ENCODE results near the gene LHX3.
"Not testable (repeated sequence)": the region's sequence is repeated elsewhere in the genome, so short reads cannot be mapped to it uniquely, and the experiment has no call there.

Gene LHX3

GRCh38 chr9:136241542-136241941 lies 36.6 kb upstream of the LHX3 start:
- DNase-seq (ENCODE audit: low read depth): no peak

- DNase-seq (ENCODE audit: low read depth): no peak
These were observed 36.0 kb upstream of the LHX3 start for GRCh38 chr9:136240941-136241340.

GRCh38 chr9:136239983-136240330 lies 35.0 kb upstream of the LHX3 start:
- no peak for DNase-seq (ENCODE audit: low read depth)

DNA sequence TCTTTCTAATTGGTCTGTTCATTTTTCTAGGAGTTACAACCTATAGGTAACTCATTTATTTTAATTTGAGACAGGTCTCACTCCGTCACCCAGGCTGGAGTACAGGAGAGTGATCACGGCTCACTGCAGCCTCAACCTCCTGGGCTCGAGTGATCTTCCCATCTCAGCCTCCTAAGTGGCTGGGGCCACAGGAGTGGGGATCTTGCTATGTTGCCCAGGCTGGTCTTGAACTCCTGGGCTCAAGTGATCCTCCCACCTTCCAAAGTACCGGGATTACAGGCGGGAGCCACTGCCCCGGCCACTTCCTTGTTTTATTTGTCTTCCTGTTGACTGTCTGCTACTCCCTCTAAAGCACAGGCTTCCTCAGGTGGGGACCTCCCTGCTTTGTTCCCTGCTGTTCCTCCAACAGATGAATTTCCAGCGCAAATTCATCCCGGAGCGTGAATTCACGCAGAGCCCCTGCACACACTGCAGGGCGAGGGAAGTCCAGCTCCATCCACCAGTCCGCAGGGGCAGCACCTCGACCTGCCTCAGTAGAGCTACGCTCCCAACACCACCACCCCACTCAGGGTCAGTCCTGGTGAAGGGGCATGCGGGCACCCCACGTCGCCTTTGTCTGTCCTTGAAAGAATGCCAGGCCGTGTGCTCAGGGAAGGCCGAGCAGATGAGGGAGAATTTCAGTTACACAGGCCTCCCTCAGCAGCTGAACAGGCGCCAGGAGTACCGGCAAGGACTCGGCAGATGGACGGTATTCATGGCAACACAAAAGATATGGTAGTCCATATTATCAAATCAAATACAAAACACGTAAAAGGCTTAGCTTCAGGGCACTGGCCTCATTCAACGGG lies 34.4 kb upstream of the LHX3 start:
- no peak for DNase-seq (ENCODE audit: low read depth)

GRCh38 chr9:136238342-136238732 lies 33.4 kb upstream of the LHX3 start:
- DNase-seq (ENCODE audit: low read depth): no peak

- no peak for DNase-seq (ENCODE audit: low read depth)
These were observed 32.8 kb upstream of the LHX3 start for GRCh38 chr9:136237486-136238341.

- DNase-seq (ENCODE audit: low read depth): not testable (repeated sequence)
These were observed 31.8 kb upstream of the LHX3 start for GRCh38 chr9:136236471-136237410.

DNA sequence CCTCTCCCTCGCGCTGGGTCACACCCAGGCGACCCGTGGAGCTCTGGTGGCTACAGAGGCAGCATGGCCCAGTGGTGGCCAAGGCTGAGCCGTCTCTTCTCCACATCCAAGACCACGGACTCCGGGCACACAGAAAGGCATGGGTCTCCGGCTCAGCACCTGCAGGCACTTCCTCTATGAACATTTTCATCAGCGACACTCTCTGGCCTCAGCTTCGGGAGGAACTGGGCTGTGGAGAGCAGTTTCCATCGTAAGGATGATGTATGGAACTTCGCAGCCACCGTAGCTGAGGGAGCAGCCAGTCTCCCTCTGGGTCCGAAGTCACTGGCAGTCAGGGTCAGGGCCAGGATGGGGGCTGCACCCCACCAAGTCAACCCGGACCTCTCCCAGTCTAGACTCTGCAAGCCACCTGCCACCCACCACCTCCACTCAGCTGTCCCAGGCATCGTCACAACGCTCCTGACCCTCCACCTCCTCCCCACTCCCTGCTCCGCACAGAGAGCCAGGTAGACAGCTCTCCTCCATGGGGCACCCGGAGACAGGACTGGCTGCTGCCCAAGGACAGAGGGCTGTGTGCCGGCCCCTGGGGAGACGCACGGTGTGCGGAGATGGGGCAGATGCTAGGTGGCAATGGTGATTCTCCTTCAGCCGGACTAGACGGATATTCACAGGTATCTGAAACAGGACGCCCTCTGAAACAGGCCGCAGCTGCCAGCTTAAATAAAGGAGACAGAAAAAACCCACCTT lies 31.0 kb upstream of the LHX3 start:
- no peak for DNase-seq (ENCODE audit: low read depth)

GRCh38 chr9:136235171-136235570 lies 30.2 kb upstream of the LHX3 start:
- no peak for DNase-seq (ENCODE audit: low read depth)

DNA sequence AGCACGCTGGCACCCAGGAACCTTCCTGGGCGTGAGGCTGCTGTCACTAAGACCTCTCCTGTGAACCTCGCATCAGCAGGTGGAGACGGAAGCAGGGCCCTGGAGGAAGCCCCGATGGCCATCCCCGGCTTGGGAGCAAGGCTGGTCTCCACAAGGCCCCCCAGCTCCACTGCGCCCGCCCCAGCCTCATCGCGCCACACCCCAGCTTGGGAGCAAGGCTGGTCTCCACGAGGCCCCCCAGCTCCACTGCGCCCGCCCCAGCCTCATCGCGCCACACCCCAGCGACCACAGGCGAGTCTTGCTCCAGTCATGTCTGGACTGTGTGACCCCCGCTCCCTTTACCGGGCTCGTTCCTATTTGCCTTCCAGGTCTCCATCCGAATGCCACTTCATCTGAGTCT lies 29.7 kb upstream of the LHX3 start:
- no peak for DNase-seq (ENCODE audit: low read depth)

- no peak for DNase-seq (ENCODE audit: low read depth)
These were observed 28.9 kb upstream of the LHX3 start for GRCh38 chr9:136233868-136234267.

GRCh38 chr9:136233411-136233810 lies 28.5 kb upstream of the LHX3 start:
- DNase-seq (ENCODE audit: low read depth): no peak

GRCh38 chr9:136232969-136233368 lies 28.0 kb upstream of the LHX3 start:
- DNase-seq (ENCODE audit: low read depth): no peak

- DNase-seq (ENCODE audit: low read depth): no peak
These were observed 26.8 kb upstream of the LHX3 start for GRCh38 chr9:136231478-136232297.

- no peak for DNase-seq (ENCODE audit: low read depth)
These were observed 25.8 kb upstream of the LHX3 start for GRCh38 chr9:136230773-136231172.

DNA sequence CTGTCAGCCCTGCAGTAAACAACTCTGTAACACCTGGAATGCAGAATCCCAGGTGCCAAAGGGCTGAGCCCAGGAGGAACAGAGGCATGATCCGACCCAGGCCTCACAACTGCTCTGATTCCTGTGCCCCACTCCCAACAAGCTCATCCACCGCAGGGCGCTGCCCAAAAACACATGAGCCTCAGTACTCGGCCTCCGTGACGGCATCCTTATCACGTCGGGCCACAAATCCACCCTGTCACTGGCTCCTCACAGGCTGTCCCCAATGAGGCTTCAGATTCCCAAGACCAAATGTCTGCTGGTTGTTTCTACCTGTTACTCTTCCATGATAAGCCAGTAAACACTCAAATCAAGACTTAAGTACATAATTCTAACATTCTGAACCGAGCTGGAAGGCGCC lies 25.4 kb upstream of the LHX3 start:
- DNase-seq (ENCODE audit: low read depth): no peak

GRCh38 chr9:136229096-136230065 lies 24.5 kb upstream of the LHX3 start:
- DNase-seq (ENCODE audit: low read depth): no peak

- peak; percentile 23 for DNase-seq (ENCODE audit: low read depth)
These were observed 23.4 kb upstream of the LHX3 start for GRCh38 chr9:136228107-136228875.

Data from amniotic epithelial cell (primary cell).